ENCODE results near the gene AUTS2. TPM values are rescaled to one million over a fixed set of nuclear protein-coding genes. Genes with fewer than 3 reads are reported as not detected.

AUTS2 gene
- total RNA-seq, 1 experiment from 2014 or later: 30.1 TPM

- Histone ChIP-seq H3K4me1 (peaks cover 6% of the 10 kb centered on the region; the same call in 1 of the 2 replicates), H3K36me3 (no peaks in the 10 kb centered on the region), H3K9me3 (replicated peaks) (no peaks in the 10 kb centered on the region), H3K27me3 (no peaks in the 10 kb centered on the region), H3K27ac (no peak overlapping the region), H3K4me3 (no peak overlapping the region)
- no peak for DNase-seq
Measured at GRCh38 chr7:70317356-70317755, 719.1 kb downstream of the AUTS2 start.

- Histone ChIP-seq H3K36me3 (no peaks in the 10 kb centered on the region), H3K4me3 (no peak overlapping the region), H3K9me3 (replicated peaks) (no peaks in the 10 kb centered on the region), H3K27ac (no peak overlapping the region), H3K4me1 (peaks cover 6% of the 10 kb centered on the region; the same call in 1 of the 2 replicates), H3K27me3 (no peaks in the 10 kb centered on the region)
- DNase-seq: no peak
Measured at GRCh38 chr7:70318511-70318910, 720.2 kb downstream of the AUTS2 start.

- H3K4me1 ChIP-seq: peaks cover 6% of the 10 kb centered on the region; the same call in 1 of the 2 replicates
- H3K27ac ChIP-seq: no peak overlapping the region
- no peak overlapping the region for H3K4me3 ChIP-seq
- H3K9me3 ChIP-seq (replicated peaks): no peaks in the 10 kb centered on the region
- no peaks in the 10 kb centered on the region for H3K36me3 ChIP-seq
- DNase-seq: no peak
- no peaks in the 10 kb centered on the region for H3K27me3 ChIP-seq
Measured at GRCh38 chr7:70319057-70319456, 720.8 kb downstream of the AUTS2 start.

- H3K36me3 ChIP-seq: no peaks in the 10 kb centered on the region
Measured at GRCh38 chr7:70321016-70321590, 722.8 kb downstream of the AUTS2 start.

GRCh38 chr7:70322856-70323255 lies 724.6 kb downstream of the AUTS2 start:
- Histone ChIP-seq H3K4me3 (no peak overlapping the region), H3K36me3 (no peaks in the 10 kb centered on the region), H3K27me3 (no peaks in the 10 kb centered on the region), H3K27ac (no peak overlapping the region), H3K9me3 (replicated peaks) (no peaks in the 10 kb centered on the region), H3K4me1 (peaks cover 6% of the 10 kb centered on the region; the same call in 1 of the 2 replicates)
- no peak for DNase-seq

More at GRCh38 chr7:70321016-70321590, 722.8 kb downstream of the AUTS2 start:
- H3K4me3 ChIP-seq: no peak overlapping the region
- DNase-seq: no peak
- H3K9me3 ChIP-seq (replicated peaks): no peaks in the 10 kb centered on the region
- H3K27ac ChIP-seq: no peak overlapping the region
- peaks cover 12% of the 10 kb centered on the region; the same call in 1 of the 2 replicates for H3K4me1 ChIP-seq
- H3K27me3 ChIP-seq: no peaks in the 10 kb centered on the region

- H3K36me3 ChIP-seq: no peaks in the 10 kb centered on the region
- no peak overlapping the region for H3K4me3 ChIP-seq
- peak; percentile 42 to 56 for DNase-seq
- H3K27me3 ChIP-seq: no peaks in the 10 kb centered on the region
- H3K4me1 ChIP-seq: peaks cover 6% of the 10 kb centered on the region; the same call in 1 of the 2 replicates
- no peak overlapping the region for H3K27ac ChIP-seq
- H3K9me3 ChIP-seq (replicated peaks): no peaks in the 10 kb centered on the region
Measured at GRCh38 chr7:70325509-70326101, 727.3 kb downstream of the AUTS2 start.

- Histone ChIP-seq H3K27me3 (no peaks in the 10 kb centered on the region), H3K9me3 (replicated peaks) (no peaks in the 10 kb centered on the region), H3K36me3 (no peaks in the 10 kb centered on the region), H3K27ac (peak overlapping the region; percentile 55; the same call in 1 of the 2 replicates), H3K4me1 (peaks cover 19% of the 10 kb centered on the region), H3K4me3 (no peak overlapping the region)
- no peak for DNase-seq
Measured at GRCh38 chr7:70334295-70334694, 736.0 kb downstream of the AUTS2 start.

GRCh38 chr7:70334871-70335270 lies 736.6 kb downstream of the AUTS2 start:
- peak; percentile 54 to 80 for DNase-seq
- peak overlapping the region; percentile 55 for H3K27ac ChIP-seq

GRCh38 chr7:70336536-70336935 lies 738.3 kb downstream of the AUTS2 start:
- H3K27ac ChIP-seq: no peak overlapping the region

More at GRCh38 chr7:70334871-70335270, 736.6 kb downstream of the AUTS2 start:
- Histone ChIP-seq H3K9me3 (replicated peaks) (no peaks in the 10 kb centered on the region), H3K4me3 (no peak overlapping the region), H3K27me3 (no peaks in the 10 kb centered on the region), H3K36me3 (no peaks in the 10 kb centered on the region), H3K4me1 (peaks cover 19% of the 10 kb centered on the region)

GRCh38 chr7:70338015-70338414 lies 739.7 kb downstream of the AUTS2 start:
- Histone ChIP-seq H3K9me3 (replicated peaks) (no peaks in the 10 kb centered on the region), H3K27me3 (no peaks in the 10 kb centered on the region), H3K36me3 (no peaks in the 10 kb centered on the region), H3K4me1 (peaks cover 19% of the 10 kb centered on the region), H3K4me3 (no peak overlapping the region), H3K27ac (no peak overlapping the region)
- no peak for DNase-seq

More at GRCh38 chr7:70336536-70336935, 738.3 kb downstream of the AUTS2 start:
- Histone ChIP-seq H3K9me3 (replicated peaks) (no peaks in the 10 kb centered on the region), H3K27me3 (no peaks in the 10 kb centered on the region), H3K4me3 (no peak overlapping the region), H3K4me1 (peaks cover 19% of the 10 kb centered on the region), H3K36me3 (no peaks in the 10 kb centered on the region)
- no peak for DNase-seq

- Histone ChIP-seq H3K27ac (no peak overlapping the region), H3K4me1 (peaks cover 14% of the 10 kb centered on the region), H3K27me3 (no peaks in the 10 kb centered on the region), H3K36me3 (no peaks in the 10 kb centered on the region), H3K9me3 (replicated peaks) (no peaks in the 10 kb centered on the region), H3K4me3 (no peak overlapping the region)
- no peak for DNase-seq
Measured at GRCh38 chr7:70340236-70340635, 742.0 kb downstream of the AUTS2 start.

GRCh38 chr7:70341446-70341845 lies 743.2 kb downstream of the AUTS2 start:
- no peaks in the 10 kb centered on the region for H3K27me3 ChIP-seq
- no peaks in the 10 kb centered on the region for H3K36me3 ChIP-seq
- no peak overlapping the region for H3K27ac ChIP-seq
- H3K4me1 ChIP-seq: peaks cover 8% of the 10 kb centered on the region; the same call in 1 of the 2 replicates
- no peaks in the 10 kb centered on the region for H3K9me3 ChIP-seq (replicated peaks)
- DNase-seq: no peak
- H3K4me3 ChIP-seq: no peak overlapping the region

GRCh38 chr7:70343519-70343918 lies 745.2 kb downstream of the AUTS2 start:
- H3K36me3 ChIP-seq: no peaks in the 10 kb centered on the region
- peaks cover 8% of the 10 kb centered on the region; the same call in 1 of the 2 replicates for H3K4me1 ChIP-seq
- H3K9me3 ChIP-seq (replicated peaks): no peaks in the 10 kb centered on the region
- no peak overlapping the region for H3K4me3 ChIP-seq
- no peak overlapping the region for H3K27ac ChIP-seq
- DNase-seq: no peak
- no peaks in the 10 kb centered on the region for H3K27me3 ChIP-seq

- H3K4me3 ChIP-seq: no peak overlapping the region
- peak; percentile 34 to 62 for DNase-seq
- H3K27ac ChIP-seq: peak overlapping the region; percentile 26
- H3K9me3 ChIP-seq (replicated peaks): no peaks in the 10 kb centered on the region
- H3K36me3 ChIP-seq: no peaks in the 10 kb centered on the region
- peaks cover 8% of the 10 kb centered on the region; the same call in 1 of the 2 replicates for H3K4me1 ChIP-seq
- no peaks in the 10 kb centered on the region for H3K27me3 ChIP-seq
Measured at GRCh38 chr7:70344726-70345125, 746.5 kb downstream of the AUTS2 start.

GRCh38 chr7:70346844-70347462 lies 748.7 kb downstream of the AUTS2 start:
- no peak overlapping the region for H3K27ac ChIP-seq
- H3K4me3 ChIP-seq: no peak overlapping the region
- H3K27me3 ChIP-seq: no peaks in the 10 kb centered on the region
- H3K4me1 ChIP-seq: peaks cover 8% of the 10 kb centered on the region; the same call in 1 of the 2 replicates
- no peak for DNase-seq
- no peaks in the 10 kb centered on the region for H3K9me3 ChIP-seq (replicated peaks)
- H3K36me3 ChIP-seq: no peaks in the 10 kb centered on the region

Measured in SJCRH30 (cell line).